ENCODE data around the gene LAYN. TPM values are rescaled to one million over a fixed set of nuclear protein-coding genes. Genes with fewer than 3 reads are reported as not detected.

Gene LAYN
- total and polyA plus RNA-seq, 2 donors from 2014 or later: 4.8 to 7.6 TPM

GRCh38 chr11:111559800-111560464 lies 19.4 kb downstream of the LAYN start:
- Histone ChIP-seq H3K4me1 (ENCODE audit: control insufficient read depth in 2 of 3, insufficient read depth in 2 of 3, low read depth in 1 of 3, low read length in 3 of 3) (no peaks in the 10 kb centered on the region), H3K4me3 (ENCODE audit: low read length in 3 of 3) (no peak overlapping the region), H3K9me3 (ENCODE audit: control insufficient read depth in 2 of 3, insufficient read depth in 1 of 3, low read length in 3 of 3) (peaks cover 0 to 6% (median 0%) of the 10 kb centered on the region in 3 donors), H3K27ac (ENCODE audit: low read depth in 2 of 2, low read length in 2 of 2) (no peak overlapping the region), H3K36me3 (ENCODE audit: control insufficient read depth in 2 of 3, insufficient read depth in 3 of 3, low read length in 3 of 3) (no peaks in the 10 kb centered on the region), H3K9ac (ENCODE audit: low read length in 3 of 3) (no peak overlapping the region), H3K27me3 (ENCODE audit: control insufficient read depth, insufficient read depth, low read length) (no peaks in the 10 kb centered on the region)
- FAIRE-seq (no peak), DNase-seq (peak in 3 of 5 donors; percentile 17 to 36 (median 20))
- no peak for TF ChIP-seq CTCF (IDR thresholded peaks at IDR 0.05; ENCODE audit: borderline replicate concordance, extremely low read depth, insufficient read depth)
- intact Hi-C loops (cut with DNase I): no loop called here

GRCh38 chr11:111560800-111561199 lies 20.3 kb downstream of the LAYN start:
- no peak for DNase-seq
- peaks cover 0 to 1% (median 0%) of the 10 kb centered on the region in 3 donors for H3K4me1 ChIP-seq (ENCODE audit: control insufficient read depth in 2 of 3, insufficient read depth in 2 of 3, low read depth in 1 of 3, low read length in 3 of 3)
- H3K9me3 ChIP-seq (ENCODE audit: control insufficient read depth in 2 of 3, insufficient read depth in 1 of 3, low read length in 3 of 3): peaks cover 0 to 6% (median 0%) of the 10 kb centered on the region in 3 donors
- no peak for FAIRE-seq
- intact Hi-C loops (cut with DNase I): no loop called here
- no peaks in the 10 kb centered on the region for H3K36me3 ChIP-seq (ENCODE audit: control insufficient read depth in 2 of 3, insufficient read depth in 3 of 3, low read length in 3 of 3)
- no peak overlapping the region for H3K27ac ChIP-seq (ENCODE audit: low read depth in 2 of 2, low read length in 2 of 2)
- no peak overlapping the region for H3K4me3 ChIP-seq (ENCODE audit: low read length in 3 of 3)
- H3K9ac ChIP-seq (ENCODE audit: low read length in 3 of 3): no peak overlapping the region
- no peaks in the 10 kb centered on the region for H3K27me3 ChIP-seq (ENCODE audit: control insufficient read depth, insufficient read depth, low read length)
- TF ChIP-seq CTCF (IDR thresholded peaks at IDR 0.05; ENCODE audit: borderline replicate concordance, extremely low read depth, insufficient read depth): no peak

- H3K27me3 ChIP-seq (ENCODE audit: control insufficient read depth, insufficient read depth, low read length): no peaks in the 10 kb centered on the region
- no peak overlapping the region for H3K9ac ChIP-seq (ENCODE audit: low read length in 3 of 3)
- peaks cover 0 to 2% (median 0%) of the 10 kb centered on the region in 3 donors for H3K4me1 ChIP-seq (ENCODE audit: control insufficient read depth in 2 of 3, insufficient read depth in 2 of 3, low read depth in 1 of 3, low read length in 3 of 3)
- H3K27ac ChIP-seq (ENCODE audit: low read depth in 2 of 2, low read length in 2 of 2): no peak overlapping the region
- no peak overlapping the region for H3K4me3 ChIP-seq (ENCODE audit: low read length in 3 of 3)
- TF ChIP-seq CTCF (IDR thresholded peaks at IDR 0.05; ENCODE audit: borderline replicate concordance, extremely low read depth, insufficient read depth): no peak
- intact Hi-C loops (cut with DNase I): no loop called here
- FAIRE-seq: no peak
- H3K36me3 ChIP-seq (ENCODE audit: control insufficient read depth in 2 of 3, insufficient read depth in 3 of 3, low read length in 3 of 3): no peaks in the 10 kb centered on the region
- peaks cover 0 to under 1% (median 0%) of the 10 kb centered on the region in 3 donors for H3K9me3 ChIP-seq (ENCODE audit: control insufficient read depth in 2 of 3, insufficient read depth in 1 of 3, low read length in 3 of 3)
- DNase-seq: no peak
Measured at GRCh38 chr11:111561306-111561705, 20.8 kb downstream of the LAYN start.
